GM18873 (cell line): Measurements from ENCODE around the gene MPV17L.
"Not testable (repeated sequence)": the region's sequence is repeated elsewhere in the genome, so short reads cannot be mapped to it uniquely, and the experiment has no call there.

Experiments used
- ATAC-seq: cut with Tn5 transposase; IDR thresholded peaks from one replicate; pipeline ENCODE4 v1.9.1; 2021; ENCODE audit warnings: mild to moderate bottlenecking, moderate library complexity, moderate number of reproducible peaks; ENCODE audit not compliant: unreplicated experiment, low FRiP score

MPV17L gene

GRCh38 chr16:15407756-15408155, 12.2 kb downstream of the MPV17L start:
- not testable (repeated sequence) for ATAC-seq

GRCh38 chr16:15409476-15409875, 13.9 kb downstream of the MPV17L start:
- not testable (repeated sequence) for ATAC-seq

- no peak for ATAC-seq
Measured at GRCh38 chr16:15415511-15415985, 20.0 kb downstream of the MPV17L start.

GRCh38 chr16:15417197-15417596, 21.6 kb downstream of the MPV17L start:
- ATAC-seq = no peak

GRCh38 chr16:15418206-15418605, 22.7 kb downstream of the MPV17L start:
- ATAC-seq = no peak

GRCh38 chr16:15421696-15422095, 26.1 kb downstream of the MPV17L start:
- ATAC-seq = not testable (repeated sequence)

- ATAC-seq = no peak
Measured at GRCh38 chr16:15422222-15422621, 26.7 kb downstream of the MPV17L start.

- ATAC-seq = no peak
Measured at GRCh38 chr16:15425861-15426260, 30.3 kb downstream of the MPV17L start.

GRCh38 chr16:15426796-15427195, 31.2 kb downstream of the MPV17L start:
- no peak for ATAC-seq

GRCh38 chr16:15427648-15428239, 32.2 kb downstream of the MPV17L start:
- ATAC-seq = no peak

- ATAC-seq = not testable (repeated sequence)
Measured at GRCh38 chr16:15430884-15431283, 35.3 kb downstream of the MPV17L start.

GRCh38 chr16:15434079-15434424, 38.5 kb downstream of the MPV17L start:
- ATAC-seq = no peak

GRCh38 chr16:15434425-15435215, 39.1 kb downstream of the MPV17L start, which contains the start of gene BMERB1:
Gene BMERB1, plus strand, starts transcription at chr16:15434588. Its CDS starts 66 bp downstream, at chr16:15434654.
- no peak for ATAC-seq

GRCh38 chr16:15435216-15435864, 39.8 kb downstream of the MPV17L start:
- ATAC-seq = no peak

- no peak for ATAC-seq
Measured at GRCh38 chr16:15439102-15439501, 43.5 kb downstream of the MPV17L start.

- no peak for ATAC-seq
Measured at GRCh38 chr16:15439521-15439920, 44.0 kb downstream of the MPV17L start.

GRCh38 chr16:15440852-15441251, 45.3 kb downstream of the MPV17L start:
- no peak for ATAC-seq

- ATAC-seq = not testable (repeated sequence)
Measured at GRCh38 chr16:15442140-15442539, 46.6 kb downstream of the MPV17L start.

GRCh38 chr16:15443753-15444152, 48.2 kb downstream of the MPV17L start:
- ATAC-seq = no peak

- no peak for ATAC-seq
Measured at GRCh38 chr16:15444264-15444663, 48.7 kb downstream of the MPV17L start.

GRCh38 chr16:15445450-15445849, 49.9 kb downstream of the MPV17L start:
- no peak for ATAC-seq
